GM23338 (cell line): ENCODE results near the gene CCDC6. TPM values are rescaled to one million over a fixed set of nuclear protein-coding genes. Genes with fewer than 3 reads are reported as not detected.

Source experiments
- ATAC-seq: fragments of 200-7000 bp; cut with Tn5 transposase; 3 replicates; pipeline ENCODE4 v1.9.1; 2020
- DNase-seq: peaks from one replicate; pipeline ENCODE4 v3.0.0-alpha.2; 2015; ENCODE audit warnings: low spot score
- H2AFZ ChIP-seq: fragments of 200-600 bp; sonication (generic); 2 replicates; pipeline ENCODE4 v1.8.0; 2016; ENCODE audit warnings: antibody characterized with exemption, mild to moderate bottlenecking, moderate library complexity
- H3F3A ChIP-seq: fragments of 200-600 bp; sonication (generic); replicated peaks from 2 replicates; pipeline ENCODE4 v1.8.0; 2017; ENCODE audit warnings: antibody characterized with exemption, mixed run types, low read depth
- H3K27ac ChIP-seq: fragments of 200-600 bp; sonication (generic); 2 replicates; pipeline ENCODE4 v1.6.1; 2016; ENCODE audit warnings: low read depth
- H3K27me3 ChIP-seq: fragments of 200-600 bp; sonication (generic); 2 replicates; pipeline ENCODE4 v1.8.0; 2016; ENCODE audit warnings: mild to moderate bottlenecking, mixed run types, moderate library complexity; ENCODE audit not compliant: insufficient read depth
- H3K36me3 ChIP-seq: fragments of 200-600 bp; sonication (generic); 2 replicates; pipeline ENCODE4 v1.8.0; 2016; ENCODE audit warnings: mild to moderate bottlenecking; ENCODE audit not compliant: insufficient read depth
- H3K4me1 ChIP-seq: fragments of 200-600 bp; sonication (generic); 2 replicates; pipeline ENCODE4 v1.8.0; 2016; ENCODE audit warnings: mild to moderate bottlenecking, moderate library complexity; ENCODE audit not compliant: insufficient read depth
- H3K4me2 ChIP-seq: fragments of 200-600 bp; sonication (generic); 2 replicates; pipeline ENCODE4 v1.7.1; 2017; ENCODE audit warnings: mixed run types
- H3K4me3 ChIP-seq: fragments of 200-600 bp; sonication (generic); 2 replicates; pipeline ENCODE4 v1.6.1; 2016; ENCODE audit warnings: mixed run types
- H3K79me2 ChIP-seq: fragments of 200-600 bp; sonication (generic); replicated peaks from 2 replicates; pipeline ENCODE4 v1.8.0; 2017; ENCODE audit warnings: mild to moderate bottlenecking; ENCODE audit not compliant: insufficient read depth
- H3K9me2 ChIP-seq: fragments of 200-600 bp; sonication (generic); 2 replicates; pipeline ENCODE4 v1.8.0; 2017; ENCODE audit not compliant: insufficient read depth
- H4K20me1 ChIP-seq: fragments of 200-600 bp; sonication (generic); replicated peaks from 2 replicates; pipeline ENCODE4 v1.8.0; 2017; ENCODE audit warnings: mild to moderate bottlenecking; ENCODE audit not compliant: insufficient read depth
- H3K27ac Mint-ChIP-seq: 2 replicates; pipeline ENCODE4 v1.8.0; 2020; ENCODE audit warnings: inconsistent platforms, mild to moderate bottlenecking, moderate library complexity, mixed read lengths
- H3K27me3 Mint-ChIP-seq: 3 replicates; pipeline ENCODE4 v1.8.0; 2022; ENCODE audit warnings: low read depth, mild to moderate bottlenecking, moderate library complexity, mixed read lengths, inconsistent platforms; ENCODE audit not compliant: insufficient read depth, poor library complexity
- H3K36me3 Mint-ChIP-seq: 3 replicates; pipeline ENCODE4 v1.8.0; 2021; ENCODE audit warnings: low read depth, mild to moderate bottlenecking, inconsistent platforms, moderate library complexity, mixed read lengths
- H3K4me1 Mint-ChIP-seq: 3 replicates; pipeline ENCODE4 v1.8.0; 2020; ENCODE audit warnings: mild to moderate bottlenecking, inconsistent platforms, mixed read lengths
- H3K4me3 Mint-ChIP-seq: 3 replicates; pipeline ENCODE4 v1.8.0; 2021; ENCODE audit warnings: moderate library complexity, mild to moderate bottlenecking, inconsistent platforms, mixed read lengths
- H3K9me3 Mint-ChIP-seq: 3 replicates; pipeline ENCODE4 v1.8.0; 2020; ENCODE audit warnings: moderate library complexity, mild to moderate bottlenecking, inconsistent platforms, mixed read lengths
- CREB1 ChIP-seq: fragments of 250-450 bp; sonication (Bioruptor Pico); IDR thresholded peaks from 2 replicates; pipeline ENCODE4 v1.5.0; 2020; ENCODE audit warnings: low read depth, mild to moderate bottlenecking, moderate library complexity
- EZH2phosphoT487 ChIP-seq: fragments of 200-600 bp; sonication (generic); IDR thresholded peaks from one replicate; pipeline ENCODE4 v1.8.1; 2018; ENCODE audit warnings: antibody characterized with exemption; ENCODE audit not compliant: unreplicated experiment
- NANOG ChIP-seq: IDR thresholded peaks from 2 replicates; pipeline ENCODE4 v1.6.1; 2016; ENCODE audit warnings: antibody characterized with exemption, borderline replicate concordance
- POLR2AphosphoS5 ChIP-seq: IDR thresholded peaks from 2 replicates; pipeline ENCODE4 v1.6.1; 2016; ENCODE audit warnings: antibody characterized with exemption, low read depth
- STAT1 ChIP-seq: IDR thresholded peaks from one replicate; pipeline ENCODE4 v1.6.1; 2016; ENCODE audit warnings: antibody characterized with exemption; ENCODE audit not compliant: unreplicated experiment
- polyA plus RNA-seq: library from polyadenylated mRNA; unstranded; fragments of >200 nt; fragmentation: Nextera tagmentation; extraction: Ambion mirVana; gene quantifications from 2 replicates; pipeline ENCODE4 v1.2.1, GENCODE V29; 2016
- total RNA-seq: library from RNA; depleted of rRNA; stranded (reverse); fragments of >200 nt; shearing (Covaris generic); gene quantifications from 2 replicates; pipeline ENCODE4 v1.2.3, GENCODE V29; 2014
- TF ChIP-seq, protein P1 (sequence below): IDR thresholded peaks from 2 replicates; pipeline ENCODE4 v1.6.1; 2016; ENCODE audit warnings: antibody characterized with exemption
- TF ChIP-seq, protein P2 (sequence below): fragments of 250-450 bp; sonication (Bioruptor Pico); IDR thresholded peaks from 2 replicates; pipeline ENCODE4 v1.5.0; 2020; ENCODE audit warnings: mild to moderate bottlenecking, moderate library complexity
- TF ChIP-seq, protein P3 (sequence below): IDR thresholded peaks from one replicate; pipeline ENCODE4 v1.6.1; 2018; ENCODE audit warnings: antibody characterized with exemption; ENCODE audit not compliant: unreplicated experiment
- TF ChIP-seq, protein P4 (sequence below), 2 experiments: fragments of 200-600 bp in 1 of 2; sonication (generic) in 1 of 2; conservative IDR thresholded peaks; 2 replicates each; pipeline versions ENCODE4 v1.5.1 to v1.6.1; 2016 to 2017; ENCODE audit warnings: antibody characterized with exemption in 2 of 2, low read depth in 2 of 2, mild to moderate bottlenecking in 2 of 2, moderate library complexity in 1 of 2

The CCDC6 gene
- total and polyA plus RNA-seq, 2 experiments from 2014 or later = 32.5 to 66.9 TPM

DNA sequence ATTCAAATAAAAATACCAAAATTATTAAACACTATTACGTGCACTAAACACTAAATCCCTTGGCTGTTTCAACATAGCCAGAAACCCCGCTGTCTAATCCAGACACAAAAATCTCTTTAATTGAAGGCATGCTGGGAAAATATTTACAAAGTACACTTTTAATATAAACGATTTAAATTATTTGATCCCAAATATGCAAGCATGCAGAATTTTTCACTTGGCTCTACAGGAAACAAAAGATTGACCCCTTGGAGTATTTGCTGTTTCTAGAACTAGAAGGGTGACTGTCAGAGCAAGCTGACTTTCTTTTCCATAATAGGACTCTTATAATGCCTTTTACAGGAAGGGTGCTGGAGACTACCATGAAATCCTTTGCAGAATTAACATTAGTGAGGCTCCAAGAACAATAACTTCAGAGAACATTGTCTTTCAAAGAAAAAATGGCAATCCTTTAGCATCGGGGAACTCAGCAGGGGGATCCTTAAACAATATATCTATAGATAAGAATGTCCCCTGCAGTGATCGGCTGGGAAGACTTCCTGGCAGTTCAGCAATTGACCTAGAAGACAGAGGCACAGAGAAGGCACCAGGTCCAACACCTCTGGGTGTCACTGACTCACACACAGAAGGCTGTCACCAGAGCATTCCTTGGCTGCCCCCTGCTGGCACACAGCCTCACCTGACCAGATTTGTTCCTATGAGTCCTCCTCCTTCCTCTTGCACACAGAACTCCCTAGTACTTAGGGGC lies 97.3 kb downstream of the CCDC6 start:
- Histone ChIP-seq H2AFZ (no peak overlapping the region), H3K79me2 (no peaks in the 10 kb centered on the region), H4K20me1 (0 out of 2 replicates have a peak, but pooled peaks cover 12% of the 10 kb centered on the region), H3K27ac (0 out of 2 replicates have a peak overlapping the region, but pooled peaks have one; percentile 34), H3K36me3 (peaks cover 34% of the 10 kb centered on the region), H3K4me1 (peaks cover 10% of the 10 kb centered on the region), H3K4me3 (no peak overlapping the region), H3K9me2 (no peaks in the 10 kb centered on the region), H3K27me3 (no peaks in the 10 kb centered on the region), H3K4me2 (no peak overlapping the region), H3F3A (no peaks in the 10 kb centered on the region; the same call in 1 of the 2 replicates)
- Mint-ChIP-seq H3K36me3 (peaks cover 90% of the 10 kb centered on the region), H3K4me3 (no peak overlapping the region), H3K27ac (peak overlapping the region; percentile 46; the same call in 1 of the 2 replicates), H3K9me3 (peaks cover 3% of the 10 kb centered on the region; the same call in 1 of the 3 replicates), H3K4me1 (peaks cover 20% of the 10 kb centered on the region), H3K27me3 (no peaks in the 10 kb centered on the region)
- TF ChIP-seq STAT1 = no peak
- TF ChIP-seq, protein P1, sequence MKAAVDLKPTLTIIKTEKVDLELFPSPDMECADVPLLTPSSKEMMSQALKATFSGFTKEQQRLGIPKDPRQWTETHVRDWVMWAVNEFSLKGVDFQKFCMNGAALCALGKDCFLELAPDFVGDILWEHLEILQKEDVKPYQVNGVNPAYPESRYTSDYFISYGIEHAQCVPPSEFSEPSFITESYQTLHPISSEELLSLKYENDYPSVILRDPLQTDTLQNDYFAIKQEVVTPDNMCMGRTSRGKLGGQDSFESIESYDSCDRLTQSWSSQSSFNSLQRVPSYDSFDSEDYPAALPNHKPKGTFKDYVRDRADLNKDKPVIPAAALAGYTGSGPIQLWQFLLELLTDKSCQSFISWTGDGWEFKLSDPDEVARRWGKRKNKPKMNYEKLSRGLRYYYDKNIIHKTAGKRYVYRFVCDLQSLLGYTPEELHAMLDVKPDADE = no peak
- TF ChIP-seq, protein P2, sequence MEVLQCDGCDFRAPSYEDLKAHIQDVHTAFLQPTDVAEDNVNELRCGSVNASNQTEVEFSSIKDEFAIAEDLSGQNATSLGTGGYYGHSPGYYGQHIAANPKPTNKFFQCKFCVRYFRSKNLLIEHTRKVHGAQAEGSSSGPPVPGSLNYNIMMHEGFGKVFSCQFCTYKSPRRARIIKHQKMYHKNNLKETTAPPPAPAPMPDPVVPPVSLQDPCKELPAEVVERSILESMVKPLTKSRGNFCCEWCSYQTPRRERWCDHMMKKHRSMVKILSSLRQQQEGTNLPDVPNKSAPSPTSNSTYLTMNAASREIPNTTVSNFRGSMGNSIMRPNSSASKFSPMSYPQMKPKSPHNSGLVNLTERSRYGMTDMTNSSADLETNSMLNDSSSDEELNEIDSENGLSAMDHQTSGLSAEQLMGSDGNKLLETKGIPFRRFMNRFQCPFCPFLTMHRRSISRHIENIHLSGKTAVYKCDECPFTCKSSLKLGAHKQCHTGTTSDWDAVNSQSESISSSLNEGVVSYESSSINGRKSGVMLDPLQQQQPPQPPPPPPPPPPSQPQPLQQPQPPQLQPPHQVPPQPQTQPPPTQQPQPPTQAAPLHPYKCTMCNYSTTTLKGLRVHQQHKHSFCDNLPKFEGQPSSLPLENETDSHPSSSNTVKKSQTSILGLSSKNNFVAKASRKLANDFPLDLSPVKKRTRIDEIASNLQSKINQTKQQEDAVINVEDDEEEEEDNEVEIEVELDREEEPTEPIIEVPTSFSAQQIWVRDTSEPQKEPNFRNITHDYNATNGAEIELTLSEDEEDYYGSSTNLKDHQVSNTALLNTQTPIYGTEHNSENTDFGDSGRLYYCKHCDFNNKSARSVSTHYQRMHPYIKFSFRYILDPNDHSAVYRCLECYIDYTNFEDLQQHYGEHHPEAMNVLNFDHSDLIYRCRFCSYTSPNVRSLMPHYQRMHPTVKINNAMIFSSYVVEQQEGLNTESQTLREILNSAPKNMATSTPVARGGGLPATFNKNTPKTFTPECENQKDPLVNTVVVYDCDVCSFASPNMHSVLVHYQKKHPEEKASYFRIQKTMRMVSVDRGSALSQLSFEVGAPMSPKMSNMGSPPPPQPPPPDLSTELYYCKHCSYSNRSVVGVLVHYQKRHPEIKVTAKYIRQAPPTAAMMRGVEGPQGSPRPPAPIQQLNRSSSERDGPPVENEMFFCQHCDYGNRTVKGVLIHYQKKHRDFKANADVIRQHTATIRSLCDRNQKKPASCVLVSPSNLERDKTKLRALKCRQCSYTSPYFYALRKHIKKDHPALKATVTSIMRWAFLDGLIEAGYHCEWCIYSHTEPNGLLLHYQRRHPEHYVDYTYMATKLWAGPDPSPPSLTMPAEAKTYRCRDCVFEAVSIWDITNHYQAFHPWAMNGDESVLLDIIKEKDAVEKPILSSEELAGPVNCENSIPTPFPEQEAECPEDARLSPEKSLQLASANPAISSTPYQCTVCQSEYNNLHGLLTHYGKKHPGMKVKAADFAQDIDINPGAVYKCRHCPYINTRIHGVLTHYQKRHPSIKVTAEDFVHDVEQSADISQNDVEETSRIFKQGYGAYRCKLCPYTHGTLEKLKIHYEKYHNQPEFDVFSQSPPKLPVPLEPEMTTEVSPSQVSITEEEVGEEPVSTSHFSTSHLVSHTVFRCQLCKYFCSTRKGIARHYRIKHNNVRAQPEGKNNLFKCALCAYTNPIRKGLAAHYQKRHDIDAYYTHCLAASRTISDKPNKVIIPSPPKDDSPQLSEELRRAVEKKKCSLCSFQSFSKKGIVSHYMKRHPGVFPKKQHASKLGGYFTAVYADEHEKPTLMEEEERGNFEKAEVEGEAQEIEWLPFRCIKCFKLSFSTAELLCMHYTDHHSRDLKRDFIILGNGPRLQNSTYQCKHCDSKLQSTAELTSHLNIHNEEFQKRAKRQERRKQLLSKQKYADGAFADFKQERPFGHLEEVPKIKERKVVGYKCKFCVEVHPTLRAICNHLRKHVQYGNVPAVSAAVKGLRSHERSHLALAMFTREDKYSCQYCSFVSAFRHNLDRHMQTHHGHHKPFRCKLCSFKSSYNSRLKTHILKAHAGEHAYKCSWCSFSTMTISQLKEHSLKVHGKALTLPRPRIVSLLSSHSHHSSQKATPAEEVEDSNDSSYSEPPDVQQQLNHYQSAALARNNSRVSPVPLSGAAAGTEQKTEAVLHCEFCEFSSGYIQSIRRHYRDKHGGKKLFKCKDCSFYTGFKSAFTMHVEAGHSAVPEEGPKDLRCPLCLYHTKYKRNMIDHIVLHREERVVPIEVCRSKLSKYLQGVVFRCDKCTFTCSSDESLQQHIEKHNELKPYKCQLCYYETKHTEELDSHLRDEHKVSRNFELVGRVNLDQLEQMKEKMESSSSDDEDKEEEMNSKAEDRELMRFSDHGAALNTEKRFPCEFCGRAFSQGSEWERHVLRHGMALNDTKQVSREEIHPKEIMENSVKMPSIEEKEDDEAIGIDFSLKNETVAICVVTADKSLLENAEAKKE (CRISPR knock-in tag) = peak; percentile 63
- TF ChIP-seq NANOG = no peak
- TF ChIP-seq EZH2phosphoT487 = no peak
- TF ChIP-seq, protein P3, sequence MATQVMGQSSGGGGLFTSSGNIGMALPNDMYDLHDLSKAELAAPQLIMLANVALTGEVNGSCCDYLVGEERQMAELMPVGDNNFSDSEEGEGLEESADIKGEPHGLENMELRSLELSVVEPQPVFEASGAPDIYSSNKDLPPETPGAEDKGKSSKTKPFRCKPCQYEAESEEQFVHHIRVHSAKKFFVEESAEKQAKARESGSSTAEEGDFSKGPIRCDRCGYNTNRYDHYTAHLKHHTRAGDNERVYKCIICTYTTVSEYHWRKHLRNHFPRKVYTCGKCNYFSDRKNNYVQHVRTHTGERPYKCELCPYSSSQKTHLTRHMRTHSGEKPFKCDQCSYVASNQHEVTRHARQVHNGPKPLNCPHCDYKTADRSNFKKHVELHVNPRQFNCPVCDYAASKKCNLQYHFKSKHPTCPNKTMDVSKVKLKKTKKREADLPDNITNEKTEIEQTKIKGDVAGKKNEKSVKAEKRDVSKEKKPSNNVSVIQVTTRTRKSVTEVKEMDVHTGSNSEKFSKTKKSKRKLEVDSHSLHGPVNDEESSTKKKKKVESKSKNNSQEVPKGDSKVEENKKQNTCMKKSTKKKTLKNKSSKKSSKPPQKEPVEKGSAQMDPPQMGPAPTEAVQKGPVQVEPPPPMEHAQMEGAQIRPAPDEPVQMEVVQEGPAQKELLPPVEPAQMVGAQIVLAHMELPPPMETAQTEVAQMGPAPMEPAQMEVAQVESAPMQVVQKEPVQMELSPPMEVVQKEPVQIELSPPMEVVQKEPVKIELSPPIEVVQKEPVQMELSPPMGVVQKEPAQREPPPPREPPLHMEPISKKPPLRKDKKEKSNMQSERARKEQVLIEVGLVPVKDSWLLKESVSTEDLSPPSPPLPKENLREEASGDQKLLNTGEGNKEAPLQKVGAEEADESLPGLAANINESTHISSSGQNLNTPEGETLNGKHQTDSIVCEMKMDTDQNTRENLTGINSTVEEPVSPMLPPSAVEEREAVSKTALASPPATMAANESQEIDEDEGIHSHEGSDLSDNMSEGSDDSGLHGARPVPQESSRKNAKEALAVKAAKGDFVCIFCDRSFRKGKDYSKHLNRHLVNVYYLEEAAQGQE = no peak
- 0 out of 2 replicates have a peak, but pooled peaks have one; percentile 5 for TF ChIP-seq CREB1 (CRISPR knock-in tag)
- TF ChIP-seq POLR2AphosphoS5 = no peak
- TF ChIP-seq, protein P4, sequence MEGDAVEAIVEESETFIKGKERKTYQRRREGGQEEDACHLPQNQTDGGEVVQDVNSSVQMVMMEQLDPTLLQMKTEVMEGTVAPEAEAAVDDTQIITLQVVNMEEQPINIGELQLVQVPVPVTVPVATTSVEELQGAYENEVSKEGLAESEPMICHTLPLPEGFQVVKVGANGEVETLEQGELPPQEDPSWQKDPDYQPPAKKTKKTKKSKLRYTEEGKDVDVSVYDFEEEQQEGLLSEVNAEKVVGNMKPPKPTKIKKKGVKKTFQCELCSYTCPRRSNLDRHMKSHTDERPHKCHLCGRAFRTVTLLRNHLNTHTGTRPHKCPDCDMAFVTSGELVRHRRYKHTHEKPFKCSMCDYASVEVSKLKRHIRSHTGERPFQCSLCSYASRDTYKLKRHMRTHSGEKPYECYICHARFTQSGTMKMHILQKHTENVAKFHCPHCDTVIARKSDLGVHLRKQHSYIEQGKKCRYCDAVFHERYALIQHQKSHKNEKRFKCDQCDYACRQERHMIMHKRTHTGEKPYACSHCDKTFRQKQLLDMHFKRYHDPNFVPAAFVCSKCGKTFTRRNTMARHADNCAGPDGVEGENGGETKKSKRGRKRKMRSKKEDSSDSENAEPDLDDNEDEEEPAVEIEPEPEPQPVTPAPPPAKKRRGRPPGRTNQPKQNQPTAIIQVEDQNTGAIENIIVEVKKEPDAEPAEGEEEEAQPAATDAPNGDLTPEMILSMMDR (conservative IDR thresholded peaks at IDR 0.05; ENCODE audit: low read depth in 2 of 2) = peak; percentile 70 to 89
- ATAC-seq = peak; percentile 86
- peak; percentile 78 for DNase-seq
